NCI-H146 (cell line): ENCODE data around the gene THRSP.

Experiments used
- DNase-seq: peaks from one replicate; lab custom pipeline; 2025; lab: John Stamatoyannopoulos, UW

Gene THRSP

DNA sequence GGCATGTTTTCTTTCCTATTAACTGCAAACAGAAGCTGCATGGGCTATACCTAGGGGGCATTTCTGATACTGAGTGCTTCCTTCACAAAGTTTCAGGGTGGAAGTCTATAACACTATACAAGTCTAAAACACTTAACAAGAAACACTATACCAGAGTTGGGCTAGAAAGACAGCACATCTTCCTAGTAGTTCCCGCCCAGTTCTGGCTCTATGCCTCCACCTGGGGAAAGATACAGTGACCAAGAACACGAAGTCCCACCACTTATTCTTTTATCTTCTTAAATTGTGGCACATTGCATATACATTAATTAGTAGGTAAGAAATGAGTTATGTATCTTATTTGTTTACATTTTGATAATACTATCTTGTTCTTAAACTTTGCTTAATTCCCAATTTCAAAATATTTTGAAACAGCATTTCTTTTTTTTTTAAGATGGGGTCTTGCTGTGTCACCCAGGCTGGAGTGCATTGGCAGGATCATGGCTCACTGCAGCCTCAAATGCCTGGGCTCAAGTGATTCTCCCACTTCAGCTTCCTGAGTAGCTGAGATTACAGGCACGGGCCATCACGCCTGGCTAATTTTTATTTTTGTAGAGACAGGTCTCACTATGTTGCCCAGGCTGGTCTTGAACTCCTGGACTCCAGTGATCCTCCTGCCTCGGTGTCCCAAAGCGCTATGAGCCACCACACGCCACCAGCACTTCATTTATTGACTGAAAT, 34.2 kb downstream of the THRSP start:
- no peak for DNase-seq

DNA sequence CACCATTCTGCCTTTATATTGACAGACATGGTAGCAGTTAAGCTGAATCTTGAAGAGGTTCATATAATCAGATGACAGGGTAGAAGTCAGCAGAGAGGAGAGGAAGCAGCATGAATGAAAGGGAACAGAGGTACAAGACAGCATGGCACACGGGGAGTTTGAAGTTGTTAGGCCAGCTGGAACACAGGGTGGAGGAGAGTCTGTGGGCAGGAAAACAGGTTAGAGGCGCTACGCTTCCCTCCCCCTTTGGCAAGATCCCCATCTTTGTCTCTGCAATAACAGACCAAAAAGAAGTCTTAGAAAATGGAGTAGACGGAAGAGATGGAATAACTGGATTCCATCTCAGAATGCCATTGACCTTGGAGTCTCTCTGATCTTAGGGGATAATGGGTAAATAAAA, 36.0 kb downstream of the THRSP start:
- no peak for DNase-seq

DNA sequence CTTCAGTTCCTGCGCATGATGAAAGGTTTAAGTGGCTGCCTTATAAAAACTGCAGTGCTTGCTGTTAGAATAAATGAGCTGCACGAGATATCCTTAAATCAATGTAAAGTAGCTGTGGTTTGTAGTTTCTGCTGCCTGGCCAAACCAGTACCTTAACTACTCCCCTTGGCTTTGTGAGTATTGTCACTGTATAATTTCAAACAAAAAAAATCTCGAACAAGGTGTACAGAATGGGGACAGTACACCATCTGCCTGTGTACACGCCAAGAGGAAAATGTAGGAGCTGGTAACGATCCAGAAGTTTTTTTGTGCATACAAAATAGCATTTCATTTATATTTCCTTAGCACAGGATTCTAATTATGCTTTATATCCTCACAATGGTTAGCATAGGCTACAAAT, 36.6 kb downstream of the THRSP start:
- no peak for DNase-seq

DNA sequence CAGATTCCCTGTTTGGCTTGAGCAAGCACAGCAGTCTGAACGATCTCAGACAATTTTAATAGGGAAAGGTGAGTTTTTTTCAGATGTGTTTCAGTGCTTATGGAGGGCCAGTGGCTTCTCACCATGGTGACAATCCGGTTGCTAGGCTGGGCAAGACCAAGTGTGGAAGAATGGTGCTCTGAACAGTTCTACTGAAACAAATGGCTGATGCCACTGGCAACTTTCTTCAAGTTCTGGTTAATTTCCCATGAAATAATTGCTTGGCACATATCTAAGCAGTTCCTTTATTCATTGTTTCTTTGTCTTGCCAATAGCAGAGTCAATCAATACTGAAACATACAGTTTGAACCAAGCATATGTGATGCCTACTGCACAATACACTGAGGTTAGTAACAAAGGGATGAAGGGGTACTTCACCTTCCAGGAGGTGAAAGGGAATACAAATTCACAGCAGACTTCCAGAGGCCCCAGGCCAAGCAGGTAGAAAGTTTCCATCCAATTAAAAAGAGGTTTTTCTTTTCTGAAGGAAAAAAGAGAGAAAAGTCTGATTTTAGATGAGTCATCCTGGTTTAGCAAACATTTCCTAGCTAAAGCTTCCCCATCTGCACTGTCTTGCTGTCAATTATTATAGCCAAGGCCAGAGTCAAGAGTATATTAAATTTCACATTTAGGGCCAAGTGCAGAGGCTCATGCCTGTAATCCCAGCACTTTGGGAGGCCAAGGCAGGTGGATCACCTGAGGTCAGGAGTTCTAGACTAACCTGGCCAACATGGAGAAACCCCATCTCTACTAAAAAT, 37.2 kb downstream of the THRSP start:
- no peak for DNase-seq

DNA sequence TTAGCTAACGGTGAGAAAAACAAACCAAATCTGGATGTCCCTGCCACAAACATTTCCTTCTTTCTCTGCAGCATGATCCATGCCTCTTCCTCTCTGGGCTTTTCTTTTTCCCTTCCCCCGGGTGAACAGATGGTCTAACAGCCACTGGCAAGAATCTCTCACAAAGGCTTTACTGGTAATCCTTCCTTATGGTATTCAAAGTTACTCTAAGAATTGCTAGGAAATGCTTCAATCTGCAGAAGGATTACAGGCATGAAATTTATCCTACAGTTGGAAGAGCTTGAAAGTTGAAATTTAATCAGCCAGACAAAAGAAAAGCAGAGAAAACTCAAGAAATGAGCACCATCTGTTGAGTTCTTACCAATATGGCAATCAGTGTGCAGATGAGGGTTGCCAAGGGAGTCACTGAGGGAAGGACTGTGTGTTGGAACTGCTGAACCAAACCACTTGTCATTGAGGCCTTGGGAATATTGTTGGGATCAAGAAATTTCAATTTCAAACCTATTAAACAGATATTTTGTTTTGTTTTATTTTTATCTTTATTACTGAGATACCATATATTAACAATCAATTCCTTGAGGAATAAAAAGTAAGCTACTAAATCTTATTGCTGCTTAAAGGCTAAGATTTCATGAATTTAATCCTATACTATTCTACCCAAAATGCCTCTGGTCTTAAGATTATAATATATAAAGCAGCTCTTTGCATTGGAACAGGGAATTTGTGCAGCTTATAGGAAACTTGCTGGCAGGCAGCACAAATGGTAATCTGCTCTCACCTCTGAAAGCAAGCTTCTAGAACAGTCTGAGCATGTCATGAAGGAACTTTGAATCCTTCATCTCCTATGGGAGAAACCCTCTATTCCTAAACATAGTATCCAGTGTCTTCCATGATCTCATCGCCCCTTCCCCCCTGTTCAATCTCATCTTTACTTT, 45.7 kb downstream of the THRSP start:
- DNase-seq, result no peak

DNA sequence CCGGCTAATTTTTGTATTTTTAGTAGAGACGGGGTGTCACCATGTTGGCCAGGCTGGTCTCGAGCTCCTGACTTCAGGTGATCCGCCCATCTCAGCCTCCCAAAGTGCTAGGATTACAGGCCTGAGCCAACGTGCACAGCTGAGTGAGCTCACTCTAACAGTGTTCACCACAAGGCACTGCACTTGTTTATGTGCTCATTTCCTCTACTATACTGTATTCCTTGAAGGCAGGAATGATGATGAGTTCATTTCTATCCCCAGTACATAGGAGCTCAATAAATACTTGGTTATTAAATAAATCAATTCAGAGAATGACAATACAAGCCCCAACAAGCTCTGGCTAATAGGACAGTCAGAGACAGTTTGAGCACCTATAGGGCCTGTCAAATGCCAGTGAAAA, 46.7 kb downstream of the THRSP start:
- no peak for DNase-seq

DNA sequence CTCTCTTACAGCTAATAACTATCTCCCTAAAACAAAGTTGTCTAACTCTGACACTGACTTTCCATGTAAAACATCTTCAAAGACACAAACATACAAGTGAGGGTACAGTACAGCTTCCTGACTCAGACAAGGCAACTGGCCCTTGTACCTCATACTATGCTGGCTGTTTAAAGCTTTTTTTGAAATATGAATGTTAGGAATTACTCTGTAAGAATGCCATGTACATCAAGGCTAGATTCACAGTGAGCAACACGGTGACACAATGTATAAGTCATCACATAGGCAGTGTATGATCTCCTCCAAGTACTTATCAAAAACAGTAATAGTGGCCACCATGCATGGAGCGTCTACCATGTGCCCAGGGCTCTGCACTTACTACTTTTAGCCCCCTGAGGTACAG, 47.2 kb downstream of the THRSP start:
- no peak for DNase-seq

DNA sequence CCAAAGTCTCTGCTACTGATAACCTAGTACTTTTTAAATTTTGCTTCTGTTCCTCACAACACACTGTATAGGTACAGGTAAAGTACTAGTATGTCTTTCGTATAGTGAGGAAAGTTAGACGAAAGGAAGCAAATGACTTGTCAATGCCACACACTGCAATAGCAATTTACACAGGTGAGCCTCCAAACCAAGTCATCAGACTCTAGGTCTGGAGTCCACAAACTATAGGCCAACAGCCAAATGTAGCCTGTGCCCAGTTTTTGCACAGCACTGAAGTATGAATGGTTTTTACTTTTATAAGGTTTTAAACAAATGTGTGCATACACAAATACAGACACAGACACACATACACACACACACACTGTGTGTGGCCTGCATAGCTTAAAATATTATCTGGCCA, 47.6 kb downstream of the THRSP start:
- no peak for DNase-seq

DNA sequence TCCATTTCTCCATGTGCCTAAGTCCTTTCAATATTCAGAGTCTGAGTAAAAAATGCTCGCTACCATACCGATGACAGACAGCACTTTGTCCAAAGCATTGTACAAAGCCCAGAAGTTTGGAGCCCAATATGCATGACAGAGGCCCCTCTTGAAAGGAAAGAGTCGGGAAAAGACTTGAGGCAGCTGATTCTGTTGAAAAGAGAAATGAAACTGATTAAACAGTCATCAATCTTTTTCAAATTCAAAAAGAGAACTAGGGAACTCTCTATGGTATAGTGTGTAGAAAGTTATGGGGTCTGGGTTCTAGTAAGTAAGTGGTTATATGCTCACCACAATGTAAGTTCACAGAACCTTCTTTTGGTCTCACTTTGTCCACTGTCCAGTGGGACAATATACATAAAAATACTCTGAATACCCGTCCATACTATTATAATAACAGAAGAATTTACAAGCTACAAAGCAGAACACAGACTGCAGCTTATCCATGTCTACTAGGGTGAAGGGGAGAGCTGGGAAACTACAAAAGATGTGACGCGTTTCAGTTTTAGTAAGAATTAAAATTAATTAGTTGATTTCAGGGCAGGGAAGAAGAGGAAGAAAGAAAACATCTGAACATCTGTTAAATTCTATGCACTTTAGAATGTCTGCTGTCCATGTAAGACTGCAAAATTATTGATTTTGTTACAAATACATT, 49.1 kb downstream of the THRSP start:
- DNase-seq, result no peak
